Ectodermal cell (in vitro differentiated cells): ENCODE results near the gene DIP2C.
"Not testable (repeated sequence)": the region's sequence is repeated elsewhere in the genome, so short reads cannot be mapped to it uniquely, and the experiment has no call there.

Experiments
- H3K27ac ChIP-seq: 2 replicates; pipeline ENCODE4 v1.7.0; 2013; ENCODE audit warnings: mild to moderate bottlenecking, low read depth, low read length; ENCODE audit not compliant: insufficient read depth, poor library complexity, severe bottlenecking
- H3K27me3 ChIP-seq: 2 replicates; pipeline ENCODE4 v1.7.0; 2013; ENCODE audit warnings: mild to moderate bottlenecking, low read length; ENCODE audit not compliant: insufficient read depth, control insufficient read depth, poor library complexity, severe bottlenecking
- H3K36me3 ChIP-seq: one replicate; pipeline ENCODE4 v1.7.0; 2013; ENCODE audit warnings: low read length; ENCODE audit not compliant: control insufficient read depth, insufficient read depth
- H3K4me1 ChIP-seq: one replicate; pipeline ENCODE4 v1.7.0; 2013; ENCODE audit warnings: low read length; ENCODE audit not compliant: control insufficient read depth, insufficient read depth
- H3K4me3 ChIP-seq: 2 replicates; pipeline ENCODE4 v1.7.0; 2013; ENCODE audit warnings: low read depth, low read length, control low read depth; ENCODE audit not compliant: insufficient read depth
- H3K9me3 ChIP-seq: 2 replicates; pipeline ENCODE4 v1.7.0; 2013; ENCODE audit warnings: mild to moderate bottlenecking, low read length, moderate library complexity; ENCODE audit not compliant: control insufficient read depth
- WGBS, 2 experiments: methylation state at CpG; one replicate each; pipeline ENCODE4 v1.1.7; 2013; ENCODE audit warnings: missing lambda C conversion rate in 2 of 2; 5-methylcytosine and 5-hydroxymethylcytosine counted together

DIP2C gene

DNA sequence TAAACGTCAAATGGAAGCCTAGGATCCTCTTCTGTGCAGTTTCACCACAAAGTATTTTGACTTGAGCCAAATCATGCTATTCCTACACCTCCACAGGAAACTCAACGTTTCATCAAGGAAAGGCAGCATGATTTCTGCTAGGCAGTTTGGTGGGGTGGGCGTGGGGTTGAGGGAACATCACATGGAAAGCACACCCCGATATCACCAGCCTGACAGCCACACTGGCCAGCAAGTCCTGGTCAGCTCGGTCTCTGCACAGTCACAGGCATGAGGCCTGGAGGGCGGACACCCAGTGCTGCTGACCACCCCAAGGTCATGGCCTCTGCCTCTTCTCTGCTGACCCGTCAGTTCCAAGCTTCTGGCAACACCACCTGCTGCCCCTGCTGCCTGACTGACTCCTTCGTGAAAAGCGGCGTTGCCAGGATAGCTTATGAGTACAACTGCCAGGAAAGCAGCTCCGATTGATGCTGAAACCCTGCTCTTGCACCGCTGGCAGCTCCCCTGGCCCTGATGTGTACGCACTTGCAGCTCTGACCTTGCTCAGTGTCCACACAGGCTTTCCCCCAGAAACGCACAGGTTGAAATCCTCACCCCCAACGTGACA is 171.5 kb downstream of the DIP2C start:
- Histone ChIP-seq H3K27ac (peak overlapping the region; percentile 11), H3K27me3 (no peaks in the 10 kb centered on the region), H3K9me3 (no peaks in the 10 kb centered on the region), H3K4me3 (no peak overlapping the region), H3K36me3 (no peaks in the 10 kb centered on the region), H3K4me1 (peaks cover 26% of the 10 kb centered on the region)
- WGBS, 2 experiments: 91 to 92% methylated on average over 15 of the region's 15 CpGs

DNA sequence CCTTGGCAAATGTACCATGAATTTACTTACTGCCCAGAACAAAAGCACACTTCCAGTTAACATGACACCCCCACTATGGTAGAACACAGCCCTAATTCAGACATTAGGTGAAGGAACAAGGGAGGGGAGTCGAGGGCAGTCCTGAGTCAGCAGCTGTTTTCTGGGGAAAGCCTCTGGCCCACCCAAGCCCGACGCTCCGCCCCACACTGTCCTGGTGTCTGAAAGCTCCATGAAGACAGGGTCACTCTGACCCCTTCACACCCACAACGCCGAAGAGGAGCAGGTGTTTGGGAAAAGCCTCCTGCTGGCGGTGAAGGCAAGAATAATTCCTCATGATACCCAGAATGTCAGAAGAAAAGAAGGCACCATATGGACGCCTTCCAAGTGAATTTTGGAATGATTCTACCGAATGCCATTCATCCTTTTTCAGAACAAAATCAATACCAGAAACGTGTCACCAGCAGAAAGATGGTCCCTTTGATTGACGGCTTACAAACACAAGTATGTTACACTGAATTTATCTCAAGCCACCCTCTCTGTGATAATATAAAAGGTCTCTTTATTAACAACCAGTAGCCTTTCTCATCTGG is 172.1 kb downstream of the DIP2C start:
- WGBS, 2 experiments: 83 to 89% methylated on average over 11 of the region's 11 CpGs
- H3K27ac ChIP-seq: peak overlapping the region; percentile 11

DNA sequence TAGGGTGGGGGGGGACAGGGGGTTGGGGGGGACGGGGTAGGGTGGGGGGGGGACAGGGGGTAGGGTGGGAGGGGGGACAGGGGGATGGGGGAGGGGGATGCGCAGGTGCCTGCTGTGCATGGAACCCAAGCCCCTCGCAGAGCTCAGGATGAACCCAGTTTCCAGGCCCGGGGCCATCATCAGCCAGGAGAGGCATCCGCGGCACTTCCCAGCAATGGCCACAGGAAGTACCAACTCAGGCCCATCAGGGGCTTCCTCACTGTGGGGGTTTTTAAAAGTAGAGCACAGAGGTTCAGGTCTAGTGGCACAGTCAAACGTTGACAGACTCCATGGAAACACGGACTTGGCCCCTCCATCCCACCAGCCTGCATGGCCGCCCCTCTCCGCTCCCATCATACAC is 172.7 kb downstream of the DIP2C start:
- 81 to 82% methylated on average over 9 of the region's 10 CpGs for WGBS, 2 experiments
- no peak overlapping the region for H3K27ac ChIP-seq

More for the DNA sequence above, 172.1 kb downstream of the DIP2C start:
- Histone ChIP-seq H3K27me3 (no peaks in the 10 kb centered on the region), H3K9me3 (no peaks in the 10 kb centered on the region), H3K36me3 (no peaks in the 10 kb centered on the region), H3K4me3 (no peak overlapping the region), H3K4me1 (peaks cover 26% of the 10 kb centered on the region)

DNA sequence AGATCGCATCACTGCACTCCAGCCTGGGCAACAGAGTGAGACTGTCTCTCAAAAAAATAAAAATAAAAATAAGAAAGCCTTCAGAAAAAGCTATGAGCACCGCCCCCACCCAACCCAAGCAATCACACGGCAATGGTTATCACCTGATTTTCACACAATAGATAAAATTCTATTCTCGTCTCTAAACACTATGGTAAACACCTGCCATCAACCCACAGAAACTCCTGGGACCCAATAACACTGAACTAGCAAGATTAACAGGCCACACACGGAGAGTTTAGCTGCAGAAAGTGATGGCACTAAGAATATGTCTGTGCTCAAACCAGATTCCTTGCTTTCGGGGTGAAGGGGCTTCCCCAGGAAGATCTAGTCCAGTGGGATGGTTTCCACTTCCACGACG is 173.8 kb downstream of the DIP2C start:
- Histone ChIP-seq H3K27ac (no peak overlapping the region), H3K9me3 (no peaks in the 10 kb centered on the region), H3K4me3 (no peak overlapping the region), H3K36me3 (no peaks in the 10 kb centered on the region), H3K27me3 (no peaks in the 10 kb centered on the region), H3K4me1 (peaks cover 21% of the 10 kb centered on the region)
- 81 to 82% methylated on average over 8 of the region's 8 CpGs for WGBS, 2 experiments

More for the DNA sequence above, 172.7 kb downstream of the DIP2C start:
- Histone ChIP-seq H3K9me3 (no peaks in the 10 kb centered on the region), H3K36me3 (no peaks in the 10 kb centered on the region), H3K4me3 (no peak overlapping the region), H3K27me3 (no peaks in the 10 kb centered on the region), H3K4me1 (peaks cover 24% of the 10 kb centered on the region)

DNA sequence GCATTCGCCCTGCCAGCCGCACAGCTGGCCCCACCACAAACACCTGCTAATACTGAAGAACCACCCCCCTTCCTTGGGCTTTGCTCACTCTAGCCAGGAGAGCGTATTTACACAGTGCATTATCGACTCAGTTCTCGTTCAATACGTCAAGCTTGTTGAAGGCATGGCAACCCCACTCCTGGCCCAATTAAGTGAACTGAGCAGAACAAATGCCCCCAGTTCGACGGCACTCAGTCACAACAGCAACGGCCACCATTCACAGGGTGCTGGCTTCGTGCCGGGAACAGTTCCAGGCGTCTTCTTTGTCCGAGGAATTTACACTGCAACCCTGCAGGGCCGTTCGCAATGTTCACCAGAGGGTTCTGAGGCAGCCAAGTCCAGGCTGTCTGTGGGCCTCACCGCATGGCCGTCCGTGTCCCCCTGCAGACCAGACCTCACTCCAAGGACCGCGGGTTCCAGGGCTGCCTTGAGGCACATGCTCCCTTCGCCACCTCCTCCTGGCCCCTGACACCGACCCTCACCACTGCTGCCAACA is 175.3 kb downstream of the DIP2C start:
- WGBS, 2 experiments: 91 to 94% methylated on average over 22 of the region's 22 CpGs

DNA sequence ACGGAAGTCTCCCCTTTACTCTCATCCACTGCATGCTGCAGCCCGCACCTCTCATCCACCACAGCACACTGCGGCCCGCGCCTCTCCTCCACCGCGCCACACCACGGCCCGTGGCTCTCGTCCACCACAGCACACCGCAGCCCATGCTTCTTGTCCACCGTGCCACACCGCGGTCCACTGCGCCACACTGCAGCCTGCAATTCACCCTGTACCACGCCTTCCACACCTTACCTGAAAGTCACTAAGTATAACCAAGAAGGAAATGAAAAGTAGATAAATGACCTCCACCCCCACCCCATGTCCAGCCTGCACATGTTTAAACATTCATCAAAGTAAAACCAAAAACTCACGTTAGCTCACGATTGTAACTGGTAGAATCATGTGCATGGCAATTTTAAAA is 176.1 kb downstream of the DIP2C start:
- Histone ChIP-seq H3K4me1 (peaks cover 15% of the 10 kb centered on the region), H3K27ac (no peak overlapping the region), H3K27me3 (no peaks in the 10 kb centered on the region), H3K4me3 (no peak overlapping the region), H3K9me3 (no peaks in the 10 kb centered on the region), H3K36me3 (no peaks in the 10 kb centered on the region)
- WGBS, 2 experiments: 96 to 97% methylated on average over 18 of the region's 18 CpGs

More for the DNA sequence above, 175.3 kb downstream of the DIP2C start:
- Histone ChIP-seq H3K4me1 (peaks cover 21% of the 10 kb centered on the region), H3K9me3 (no peaks in the 10 kb centered on the region), H3K27ac (no peak overlapping the region), H3K36me3 (no peaks in the 10 kb centered on the region), H3K27me3 (no peaks in the 10 kb centered on the region), H3K4me3 (no peak overlapping the region)

DNA sequence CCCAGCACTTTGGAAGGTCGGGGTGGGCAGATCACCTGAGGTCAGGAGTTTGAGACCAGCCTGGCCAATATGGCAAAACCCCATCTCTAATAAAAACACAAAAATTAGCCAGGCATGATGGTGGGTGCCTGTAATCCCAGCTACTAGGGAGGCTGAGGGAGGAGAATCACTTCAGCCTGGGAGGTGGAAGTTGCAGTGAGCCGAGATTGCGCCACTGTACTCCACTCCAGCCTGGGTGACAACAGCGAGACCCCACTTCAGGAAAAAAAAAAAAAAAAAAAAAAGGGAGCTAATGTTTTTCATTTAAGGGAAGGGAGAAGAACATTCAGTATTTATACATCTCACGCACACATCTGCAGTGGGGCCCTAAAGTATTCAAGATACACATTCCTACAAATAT is 176.8 kb downstream of the DIP2C start:
- not testable (repeated sequence) for H3K4me1 ChIP-seq, H3K27ac ChIP-seq, H3K36me3 ChIP-seq, H3K9me3 ChIP-seq, H3K4me3 ChIP-seq, H3K27me3 ChIP-seq
- WGBS, 2 experiments: 95 to 96% methylated on average over 3 to 5 of the region's 5 CpGs

DNA sequence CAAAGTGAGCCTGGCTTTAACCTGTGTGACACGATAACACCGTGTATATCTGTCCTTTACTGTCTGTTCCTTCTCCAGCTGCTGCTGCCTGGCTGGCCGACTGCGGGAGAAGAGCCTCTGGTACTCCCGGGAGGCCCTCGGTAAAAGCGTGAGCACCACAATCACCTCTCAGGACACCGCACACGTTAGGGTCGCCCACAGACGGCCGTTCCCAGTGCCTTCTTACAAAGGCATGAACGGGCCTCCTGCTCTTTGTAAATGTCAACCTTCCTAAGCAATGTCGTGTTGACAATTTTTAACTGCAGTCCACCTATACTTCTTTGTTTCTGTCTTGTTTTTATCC is 177.6 kb downstream of the DIP2C start:
- no peaks in the 10 kb centered on the region for H3K36me3 ChIP-seq
- H3K27me3 ChIP-seq: no peaks in the 10 kb centered on the region
- peaks cover 3% of the 10 kb centered on the region for H3K4me1 ChIP-seq
- H3K9me3 ChIP-seq: no peaks in the 10 kb centered on the region
- WGBS, 2 experiments: 87 to 91% methylated on average over 14 of the region's 14 CpGs
- no peak overlapping the region for H3K4me3 ChIP-seq
- H3K27ac ChIP-seq: no peak overlapping the region

DNA sequence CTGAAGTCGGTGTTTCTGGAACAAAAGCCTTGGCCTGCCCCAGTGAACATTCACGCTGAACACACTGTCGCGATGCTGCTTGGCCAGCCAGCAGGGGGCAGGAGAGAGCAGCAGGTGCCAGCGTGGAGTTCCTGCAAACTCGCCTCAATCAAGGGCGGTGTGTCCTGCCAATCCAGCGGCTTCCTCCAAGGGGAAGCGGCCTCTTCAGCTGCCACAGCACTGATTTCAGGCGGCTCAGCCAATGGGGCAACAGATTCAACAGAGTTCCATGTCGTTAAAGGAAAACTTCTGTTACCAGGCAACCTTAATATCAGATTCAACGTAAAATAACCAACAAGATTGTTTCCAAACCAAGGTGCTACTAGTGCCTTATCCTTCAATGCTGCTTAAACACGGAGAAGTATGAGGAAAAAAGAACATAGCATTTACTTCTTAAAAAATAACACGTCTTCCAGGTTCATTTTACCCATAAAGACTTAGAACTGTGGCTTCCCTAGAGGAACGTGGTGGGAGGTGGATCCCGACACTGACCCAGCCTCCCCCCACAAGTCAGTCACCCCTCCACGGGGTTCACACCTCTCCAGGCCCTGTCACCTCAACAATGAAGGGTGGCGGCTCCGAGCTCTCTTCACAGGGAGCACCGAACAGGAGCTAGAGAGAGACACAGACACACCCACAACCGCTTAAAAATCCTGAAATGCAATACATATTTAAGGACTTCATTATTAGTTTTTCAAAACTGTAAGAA is 178.2 kb downstream of the DIP2C start:
- WGBS, 2 experiments: 35% methylated on average over 21 of the region's 21 CpGs

DNA sequence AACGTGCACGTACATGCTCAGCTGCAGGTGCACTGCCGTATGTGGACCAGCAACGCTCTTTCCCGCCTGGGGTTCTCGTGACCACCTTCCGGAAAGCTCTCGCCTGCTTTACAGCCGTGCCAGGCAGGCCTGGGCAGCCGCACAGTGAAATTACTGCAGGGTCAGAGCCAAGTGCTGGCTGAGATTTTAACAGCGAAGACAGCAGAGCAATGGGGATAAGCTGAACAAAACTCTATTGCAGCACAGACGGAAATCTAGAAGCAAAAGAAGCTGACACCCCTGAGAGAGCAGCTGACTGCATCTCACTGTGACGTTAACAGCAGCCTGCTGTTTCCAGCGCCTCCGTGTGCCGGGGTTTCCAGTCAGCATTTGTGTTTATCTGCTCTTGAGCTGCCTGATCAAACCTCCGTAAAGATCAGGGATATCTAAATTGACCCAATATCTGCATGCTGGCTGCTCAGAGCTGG is 179.0 kb downstream of the DIP2C start:
- Histone ChIP-seq H3K9me3 (no peaks in the 10 kb centered on the region), H3K27ac (no peak overlapping the region), H3K27me3 (no peaks in the 10 kb centered on the region), H3K4me3 (no peak overlapping the region), H3K4me1 (peaks cover 3% of the 10 kb centered on the region), H3K36me3 (no peaks in the 10 kb centered on the region)
- WGBS, 2 experiments: 90 to 92% methylated on average over 17 of the region's 17 CpGs

More for the DNA sequence above, 178.2 kb downstream of the DIP2C start:
- no peaks in the 10 kb centered on the region for H3K36me3 ChIP-seq
- no peak overlapping the region for H3K27ac ChIP-seq
- H3K4me1 ChIP-seq: peaks cover 3% of the 10 kb centered on the region
- H3K9me3 ChIP-seq: no peaks in the 10 kb centered on the region
- no peak overlapping the region for H3K4me3 ChIP-seq
- no peaks in the 10 kb centered on the region for H3K27me3 ChIP-seq
